Placental epithelial cell (primary cell): ENCODE data around the gene XRCC6. TPM values are rescaled to one million over a fixed set of nuclear protein-coding genes. Genes with fewer than 3 reads are reported as not detected.

Experiments used
- small RNA-seq: library from RNA; depleted of rRNA; stranded (forward); fragments of <200 nt; gene quantifications from one replicate; pipeline ENCODE3, GENCODE V24; 2012
- total RNA-seq: library from RNA; depleted of rRNA; stranded (reverse); fragments of >200 nt; gene quantifications from 2 replicates; pipeline ENCODE4 v1.2.3, GENCODE V29; 2012

Gene XRCC6
- total RNA-seq, result 210 and 324 TPM in 2 replicates

DNA sequence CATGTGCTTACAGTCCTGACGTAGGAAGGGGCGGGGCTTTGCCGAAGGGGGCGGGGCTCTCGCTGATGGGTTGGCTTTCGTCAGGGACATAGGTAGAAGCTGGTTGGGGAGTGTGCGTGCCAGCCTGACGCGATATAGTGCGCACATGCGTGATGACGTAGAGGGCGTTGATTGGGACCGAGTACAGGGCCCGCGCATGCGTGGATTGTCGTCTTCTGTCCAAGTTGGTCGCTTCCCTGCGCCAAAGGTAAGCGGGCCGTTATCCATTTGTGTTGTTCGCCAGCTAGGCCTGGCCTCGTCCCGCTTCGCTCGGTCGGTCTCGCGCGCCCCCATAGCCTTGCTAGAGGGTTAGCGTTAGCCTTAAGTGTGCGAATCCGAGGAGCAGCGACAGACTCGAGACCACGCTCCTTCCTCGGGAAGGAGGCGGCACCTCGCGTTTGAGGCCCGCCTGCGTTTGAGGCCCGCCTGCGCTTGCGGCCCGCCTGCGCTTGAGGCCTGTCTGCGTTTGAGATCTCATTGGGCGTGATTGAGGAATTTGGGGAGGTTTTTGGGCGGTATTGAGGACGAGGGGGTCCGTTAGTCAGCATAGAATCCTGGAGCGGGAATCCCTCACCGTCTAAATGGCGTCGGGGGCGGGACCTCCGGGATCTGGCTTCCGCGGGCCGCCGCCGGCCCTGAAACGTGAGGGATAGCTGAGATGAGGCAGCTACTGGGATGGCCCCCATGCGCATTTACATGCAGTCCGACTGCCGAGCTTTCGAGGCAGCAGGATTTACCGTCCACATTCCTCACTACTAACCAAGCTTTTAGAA lies at the start of gene XRCC6:
Gene XRCC6 (plus strand): TSS at position 197 of the 812 bp plus-strand sequence. CDS start 710 bp downstream, outside the sequence.

DNA sequence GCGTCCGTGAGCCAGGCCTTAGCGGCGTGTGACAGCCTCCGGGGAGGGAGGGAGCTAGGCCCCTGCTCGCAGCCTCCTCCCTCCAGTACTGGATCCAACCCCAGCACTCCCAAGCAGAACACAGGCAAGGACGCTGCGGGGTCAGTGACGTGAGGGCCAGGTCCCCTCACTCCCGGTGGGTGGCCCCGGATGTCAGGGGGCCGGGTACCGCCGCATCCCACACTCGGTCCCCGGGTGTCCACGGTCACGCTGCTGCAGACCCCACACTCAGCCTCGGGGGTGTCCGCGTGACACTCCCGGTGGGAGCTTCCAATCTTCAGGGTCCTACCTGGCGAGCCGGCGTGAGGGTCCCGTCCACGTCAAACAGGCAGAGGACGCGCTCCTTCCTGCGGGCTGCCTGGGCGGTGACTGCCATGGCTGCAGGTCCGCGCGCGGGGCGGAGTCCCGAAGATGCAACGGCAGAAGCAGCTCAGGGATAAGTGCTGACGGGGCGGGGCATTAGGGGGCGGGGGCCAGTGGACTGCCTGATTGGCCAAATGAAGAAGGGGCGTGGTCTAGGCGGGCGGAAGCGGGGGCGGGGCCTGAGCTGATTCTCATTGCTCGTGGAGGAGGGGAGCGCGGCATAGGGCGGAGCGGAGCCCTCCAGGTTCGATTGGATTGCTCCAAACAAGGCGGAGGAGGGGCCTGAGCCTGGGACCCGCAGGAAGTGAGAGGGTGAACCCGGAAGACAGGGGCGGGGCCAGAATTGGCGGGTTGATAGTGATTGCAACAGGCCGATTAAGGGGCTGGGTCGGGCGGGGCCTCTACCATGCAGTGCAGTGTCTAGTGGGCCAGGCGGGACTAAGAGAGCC lies 31.5 kb upstream of the XRCC6 start, which contains the start of gene PMM1:
Gene PMM1 (minus strand): TSS at position 450 of the 851 bp plus-strand sequence. CDS start 35 bp downstream, at position 415.

DNA sequence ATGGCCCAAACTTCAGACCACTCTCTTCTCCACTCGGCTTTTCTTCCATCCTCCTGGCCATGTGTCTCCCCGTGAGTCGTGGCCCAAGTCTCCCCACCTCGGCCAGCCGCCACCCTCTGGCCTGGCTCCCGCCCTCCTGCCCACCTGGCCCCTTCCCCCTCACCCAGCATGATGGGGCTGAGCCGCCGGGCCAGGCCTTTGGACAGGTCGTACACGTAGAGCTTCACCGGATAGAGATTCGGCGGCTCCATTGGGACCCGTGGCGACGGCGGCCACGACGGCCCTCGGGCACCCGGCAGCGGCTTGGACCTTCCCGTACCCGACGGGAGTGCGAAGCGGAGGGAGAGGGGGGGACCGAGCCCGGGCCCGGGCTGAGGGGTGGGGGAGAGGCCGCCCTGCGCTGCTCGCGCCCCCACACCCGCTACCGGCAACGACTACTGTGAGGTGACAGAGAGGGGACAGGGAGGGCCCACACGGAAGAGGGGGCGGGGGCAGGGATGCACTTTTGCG lies 451 bp upstream of the XRCC6 start, which contains the start of gene DESI1:
Gene DESI1 (minus strand): TSS at position 455 of the 510 bp plus-strand sequence. CDS start 204 bp downstream, at position 251.

DNA sequence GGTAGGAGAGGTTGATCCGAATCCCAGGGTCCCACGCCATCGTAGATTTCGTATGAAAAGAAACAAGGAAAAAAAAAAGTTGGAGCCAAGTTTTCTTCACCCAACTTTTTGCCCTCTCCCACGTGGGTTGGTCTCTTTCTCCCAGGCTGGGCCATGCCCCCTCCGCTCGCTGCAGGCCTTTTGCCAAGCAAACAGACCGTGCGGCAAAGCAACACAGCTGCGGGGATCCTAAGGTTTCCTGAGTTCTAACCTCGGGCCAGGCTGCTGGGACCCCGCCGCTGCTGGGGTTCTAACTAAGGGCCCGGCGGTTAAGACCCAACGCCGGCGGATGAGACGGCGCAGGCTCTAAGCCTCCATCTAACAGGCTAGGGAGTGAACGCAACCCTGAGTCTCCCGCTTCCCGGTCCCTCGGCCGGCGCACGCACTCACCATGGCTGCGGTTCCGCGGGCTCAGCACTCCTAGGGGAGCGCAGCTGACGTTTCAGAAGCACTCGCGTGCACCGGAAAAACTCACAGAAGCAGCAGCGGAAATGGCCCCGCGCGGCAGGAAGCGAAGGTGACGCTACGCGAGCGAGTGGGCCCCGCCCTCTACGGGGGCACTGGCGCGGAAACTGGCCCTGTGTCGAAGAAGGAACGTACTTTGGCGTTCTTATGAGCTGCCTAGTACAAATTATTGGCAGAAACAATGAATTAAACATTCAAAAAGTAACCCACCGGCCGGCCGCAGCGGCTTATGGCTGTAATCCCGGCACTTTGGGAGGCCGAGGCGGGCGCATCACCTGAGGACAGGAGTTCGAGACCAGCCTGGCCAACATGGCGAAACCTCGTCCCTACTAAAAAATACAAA lies 67.5 kb downstream of the XRCC6 start, which contains the start of gene SNU13:
Gene SNU13 (minus strand): TSS at position 503 of the 847 bp plus-strand sequence. CDS start 71 bp downstream, at position 432.

DNA sequence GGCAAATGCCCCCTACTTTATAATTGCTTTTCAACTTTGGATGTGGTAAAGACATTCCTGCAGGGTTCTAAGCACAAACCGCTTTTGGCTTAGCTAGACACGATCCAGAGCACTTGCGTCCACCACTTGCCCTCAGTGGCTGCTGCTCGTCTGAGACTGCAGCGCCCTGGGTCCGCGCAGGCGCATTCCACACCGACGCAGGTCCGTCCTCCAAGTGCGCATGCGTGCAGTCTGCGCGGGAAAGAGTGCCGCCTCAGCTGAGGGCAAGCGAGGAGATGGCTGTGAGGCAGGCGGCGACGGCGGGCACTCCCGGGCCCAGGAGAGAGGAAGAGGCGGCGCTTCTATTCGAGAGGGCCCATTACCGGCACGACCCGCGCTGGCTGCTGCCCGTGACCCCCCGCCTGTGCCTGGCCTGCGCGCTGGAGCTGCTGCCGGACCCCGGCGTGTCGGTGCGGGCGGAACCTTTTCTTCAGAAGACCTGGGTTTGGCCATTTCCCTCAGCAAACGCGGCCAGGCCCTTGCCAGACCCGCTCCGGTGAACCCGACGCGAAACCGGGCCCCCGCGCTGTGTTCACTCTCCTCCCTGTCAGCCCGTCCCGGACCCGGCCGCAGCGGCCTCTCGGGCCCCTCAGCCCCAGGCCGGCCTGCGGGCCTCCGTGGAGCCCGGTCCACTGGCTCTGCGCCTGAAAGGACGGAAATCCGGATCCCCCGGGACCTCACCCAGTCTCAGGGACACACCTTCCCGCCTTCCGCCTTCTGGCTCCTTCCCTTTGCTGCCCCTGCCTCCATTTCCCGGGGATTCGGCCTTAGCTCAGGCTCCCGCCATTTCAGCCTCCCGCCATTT lies 78.4 kb downstream of the XRCC6 start, which contains the start of gene MEI1:
Gene MEI1 (plus strand): TSS at position 240 of the 844 bp plus-strand sequence. CDS start 36 bp downstream, at position 276.

Small RNA genes lying within 50 kb of the gene (small RNA-seq; reads per million reads assigned to genes)
- gene HMGN2P10 (not detected), gene RF00019 (not detected), gene RNU6-476P (0.12 reads per million)

Other genes with a start within 250 kb of the XRCC6 start
- gene TEF, start 239.4 kb upstream of the XRCC6 start, total RNA-seq, result 13.3 and 16.4 TPM in 2 replicates
- gene TOB2, start 174.5 kb upstream of the XRCC6 start, total RNA-seq, result 29.8 and 35.4 TPM in 2 replicates
- gene PHF5A, start 152.6 kb upstream of the XRCC6 start, total RNA-seq, result 35.4 and 38.9 TPM in 2 replicates
- gene ACO2, start 152.2 kb upstream of the XRCC6 start, total RNA-seq, result 51.0 and 78.7 TPM in 2 replicates
- 20.4 and 21.3 TPM in 2 replicates for gene POLR3H, start 76.8 kb upstream of the XRCC6 start, total RNA-seq
- 2.0 and 2.6 TPM in 2 replicates for gene CSDC2, start 60.3 kb upstream of the XRCC6 start, total RNA-seq
- 14.2 and 22.4 TPM in 2 replicates for gene PMM1, start 31.5 kb upstream of the XRCC6 start, total RNA-seq
- 10.2 and 17.5 TPM in 2 replicates for gene DESI1, start 252 bp upstream of the XRCC6 start, total RNA-seq
- gene SNU13, start 67.6 kb downstream of the XRCC6 start, total RNA-seq, result 68.7 and 69.5 TPM in 2 replicates
- gene MEI1, start 78.2 kb downstream of the XRCC6 start, total RNA-seq, result 0.39 TPM in 1 of 2 replicates, not detected in the other
- gene CCDC134, start 179.4 kb downstream of the XRCC6 start, total RNA-seq, result 9.0 and 10.2 TPM in 2 replicates
- 38.1 and 75.9 TPM in 2 replicates for gene SREBF2, start 211.8 kb downstream of the XRCC6 start, total RNA-seq